Measurements from ENCODE around the gene CSMD2. TPM values are rescaled to one million over a fixed set of nuclear protein-coding genes. Genes with fewer than 3 reads are reported as not detected.

Gene CSMD2
- total RNA-seq, 1 experiment from 2014 or later: 13.2 TPM

- TF ChIP-seq ZBTB43 (CRISPR knock-in tag; IDR thresholded peaks at IDR 0.05) (no peak), ZNF416 (CRISPR knock-in tag; IDR thresholded peaks at IDR 0.05) (no peak), NFYB (CRISPR knock-in tag; conservative IDR thresholded peaks at IDR 0.05; ENCODE audit: low read depth) (no peak), ELF4 (CRISPR knock-in tag; IDR thresholded peaks at IDR 0.05; ENCODE audit: low read depth) (no peak), ZNF532 (CRISPR knock-in tag; IDR thresholded peaks at IDR 0.05; ENCODE audit: borderline replicate concordance) (no peak), JAZF1 (CRISPR knock-in tag; IDR thresholded peaks at IDR 0.05) (no peak), GRHL2 (CRISPR knock-in tag; IDR thresholded peaks at IDR 0.05; ENCODE audit: insufficient replicate concordance, severe bottlenecking) (no peak), ATF2 (CRISPR knock-in tag; IDR thresholded peaks at IDR 0.05; ENCODE audit: borderline replicate concordance, low read depth) (no peak), ZNF138 (CRISPR knock-in tag; conservative IDR thresholded peaks at IDR 0.05) (no peak), PRRX2 (CRISPR knock-in tag; IDR thresholded peaks at IDR 0.05) (no peak), HMGXB4 (CRISPR knock-in tag; IDR thresholded peaks at IDR 0.05) (no peak)
Measured at GRCh38 chr1:33617451-33617850, 547.6 kb downstream of the CSMD2 start (continued).

- ChIA-PET POLR2A (no interaction called here), CTCF (interaction anchor here (1.8 kb wide), 1 partner anchor 16 kb away, joined by 4 read pairs; no protein-coding TSS in a partner anchor)
- no peaks in the 10 kb centered on the region for H3K4me1 Mint-ChIP-seq
- peaks cover 11% of the 10 kb centered on the region; the same call in 1 of the 2 replicates for H3K36me3 Mint-ChIP-seq
- no peak overlapping the region for H3K27ac Mint-ChIP-seq
- ATAC-seq (no peak), DNase-seq (ENCODE audit: low spot score) (no peak)
- H3K4me3 Mint-ChIP-seq: no peak overlapping the region
- no peaks in the 10 kb centered on the region for H3K9me3 Mint-ChIP-seq
- peaks cover 5% of the 10 kb centered on the region for H3K27me3 Mint-ChIP-seq (ENCODE audit: low read depth)
- TF ChIP-seq TP53 (CRISPR knock-in tag; IDR thresholded peaks at IDR 0.05): no peak
- no peak for TF ChIP-seq ZNF416 (CRISPR knock-in tag; IDR thresholded peaks at IDR 0.05)
- no peak for TF ChIP-seq TEAD4 (CRISPR knock-in tag; IDR thresholded peaks at IDR 0.05)
- TF ChIP-seq GRHL2 (CRISPR knock-in tag; IDR thresholded peaks at IDR 0.05; ENCODE audit: insufficient replicate concordance, severe bottlenecking): no peak
- no peak for TF ChIP-seq STAT6 (CRISPR knock-in tag; conservative IDR thresholded peaks at IDR 0.05; ENCODE audit: low read depth)
- TF ChIP-seq ERG (CRISPR knock-in tag; IDR thresholded peaks at IDR 0.05): no peak
- TF ChIP-seq AR (CRISPR knock-in tag; IDR thresholded peaks at IDR 0.05): no peak
- no peak for TF ChIP-seq HMGXB4 (CRISPR knock-in tag; IDR thresholded peaks at IDR 0.05)
- no peak for TF ChIP-seq NFYB (CRISPR knock-in tag; conservative IDR thresholded peaks at IDR 0.05; ENCODE audit: low read depth)
- no peak for TF ChIP-seq ZNF263 (CRISPR knock-in tag; IDR thresholded peaks at IDR 0.05; ENCODE audit: low read depth)
Measured at GRCh38 chr1:33616780-33617179, 548.2 kb downstream of the CSMD2 start.

All from WTC11 (cell line).